Subcutaneous abdominal adipose tissue (tissue), 5 donors: Measurements from ENCODE around the gene KDM5D.

ENCODE experiments used
- H3K27ac ChIP-seq: one replicate; pipeline ENCODE4 v1.7.0; 2013; ENCODE audit warnings: low read depth, mild to moderate bottlenecking, inconsistent platforms, low read length, moderate library complexity
- H3K27me3 ChIP-seq, 5 donors: one replicate each; pipeline ENCODE4 v1.7.0; 2013; ENCODE audit warnings: low read length in 5 of 5, inconsistent platforms in 1 of 5; ENCODE audit not compliant: control insufficient read depth in 5 of 5, insufficient read depth in 4 of 5
- H3K36me3 ChIP-seq, 5 donors: one replicate each; pipeline ENCODE4 v1.7.0; 2013; ENCODE audit warnings: low read length in 5 of 5; ENCODE audit not compliant: control insufficient read depth in 5 of 5, insufficient read depth in 5 of 5
- H3K4me1 ChIP-seq, 5 donors: one replicate each; pipeline ENCODE4 v1.7.0; 2013; ENCODE audit warnings: low read length in 5 of 5, mild to moderate bottlenecking in 3 of 5, moderate library complexity in 1 of 5; ENCODE audit not compliant: control insufficient read depth in 5 of 5, insufficient read depth in 5 of 5
- H3K4me3 ChIP-seq, 5 donors: one replicate each; pipeline ENCODE4 v1.7.0; 2013; ENCODE audit warnings: low read length in 5 of 5, low read depth in 1 of 5
- H3K9ac ChIP-seq, 5 donors: one replicate each; pipeline ENCODE4 v1.7.0; 2013; ENCODE audit warnings: low read length in 5 of 5, mild to moderate bottlenecking in 4 of 5, moderate library complexity in 3 of 5
- H3K9me3 ChIP-seq, 5 donors: one replicate each; pipeline ENCODE4 v1.7.0; 2013; ENCODE audit warnings: low read length in 5 of 5; ENCODE audit not compliant: control insufficient read depth in 5 of 5
- donor health status: healthy.
- donor health status: healthy.
- donor health status: healthy.
- donor health status: healthy.
- donor health status: healthy.

KDM5D gene

GRCh38 chrY:19744381-19745378 lies at the start of gene KDM5D:
TSS of gene KDM5D (minus strand) at chrY:19744726. CDS start at chrY:19744534, 192 bp downstream.
- Histone ChIP-seq H3K9me3 (no peaks in the 10 kb centered on the region), H3K4me3 (no peak within 1 kb of the TSS), H3K27ac (no peak within 1 kb of the TSS), H3K27me3 (no peaks in the 10 kb centered on the region), H3K4me1 (no peaks in the 10 kb centered on the region), H3K9ac (no peak within 1 kb of the TSS), H3K36me3 (no peaks in the 10 kb centered on the region)

- Histone ChIP-seq H3K9me3 (no peaks in the 10 kb centered on the region), H3K27me3 (no peaks in the 10 kb centered on the region), H3K27ac (no peak overlapping the region), H3K9ac (no peak overlapping the region), H3K4me1 (no peaks in the 10 kb centered on the region), H3K36me3 (no peaks in the 10 kb centered on the region), H3K4me3 (no peak overlapping the region)
Measured at GRCh38 chrY:19768375-19768774, 23.8 kb upstream of the KDM5D start.

GRCh38 chrY:19743331-19743730 lies 1.2 kb downstream of the KDM5D start:
- Histone ChIP-seq H3K4me1 (no peaks in the 10 kb centered on the region), H3K4me3 (no peak overlapping the region), H3K9ac (no peak overlapping the region), H3K36me3 (no peaks in the 10 kb centered on the region), H3K27me3 (no peaks in the 10 kb centered on the region), H3K9me3 (no peaks in the 10 kb centered on the region), H3K27ac (no peak overlapping the region)

GRCh38 chrY:19742153-19742552 lies 2.4 kb downstream of the KDM5D start:
- H3K4me3 ChIP-seq: no peak overlapping the region
- H3K9me3 ChIP-seq: no peaks in the 10 kb centered on the region
- H3K27ac ChIP-seq: no peak overlapping the region
- no peak overlapping the region for H3K9ac ChIP-seq
- no peaks in the 10 kb centered on the region for H3K36me3 ChIP-seq
- no peaks in the 10 kb centered on the region for H3K27me3 ChIP-seq
- no peaks in the 10 kb centered on the region for H3K4me1 ChIP-seq

- H3K4me1 ChIP-seq: no peaks in the 10 kb centered on the region
- H3K27ac ChIP-seq: no peak overlapping the region
- H3K9me3 ChIP-seq: no peaks in the 10 kb centered on the region
- no peak overlapping the region for H3K4me3 ChIP-seq
- H3K9ac ChIP-seq: no peak overlapping the region
- no peaks in the 10 kb centered on the region for H3K27me3 ChIP-seq
- H3K36me3 ChIP-seq: no peaks in the 10 kb centered on the region
Measured at GRCh38 chrY:19734425-19734824, 10.1 kb downstream of the KDM5D start.

- no peak overlapping the region for H3K27ac ChIP-seq
- H3K4me1 ChIP-seq: no peaks in the 10 kb centered on the region
- H3K4me3 ChIP-seq: no peak overlapping the region
- no peaks in the 10 kb centered on the region for H3K36me3 ChIP-seq
- H3K27me3 ChIP-seq: no peaks in the 10 kb centered on the region
- no peaks in the 10 kb centered on the region for H3K9me3 ChIP-seq
- no peak overlapping the region for H3K9ac ChIP-seq
Measured at GRCh38 chrY:19717950-19718349, 26.6 kb downstream of the KDM5D start.

- H3K4me1 ChIP-seq: no peaks in the 10 kb centered on the region
- no peak overlapping the region for H3K27ac ChIP-seq
- no peak overlapping the region for H3K4me3 ChIP-seq
- no peak overlapping the region for H3K9ac ChIP-seq
- no peaks in the 10 kb centered on the region for H3K9me3 ChIP-seq
- H3K36me3 ChIP-seq: no peaks in the 10 kb centered on the region
- no peaks in the 10 kb centered on the region for H3K27me3 ChIP-seq
Measured at GRCh38 chrY:19717146-19717545, 27.4 kb downstream of the KDM5D start.

GRCh38 chrY:19715226-19715625 lies 29.3 kb downstream of the KDM5D start:
- Histone ChIP-seq H3K27ac (no peak overlapping the region), H3K9ac (no peak overlapping the region), H3K4me3 (no peak overlapping the region), H3K36me3 (no peaks in the 10 kb centered on the region), H3K9me3 (no peaks in the 10 kb centered on the region), H3K27me3 (no peaks in the 10 kb centered on the region), H3K4me1 (no peaks in the 10 kb centered on the region)

GRCh38 chrY:19713430-19713829 lies 31.1 kb downstream of the KDM5D start:
- no peak overlapping the region for H3K4me3 ChIP-seq
- H3K4me1 ChIP-seq: no peaks in the 10 kb centered on the region
- no peaks in the 10 kb centered on the region for H3K27me3 ChIP-seq
- no peak overlapping the region for H3K27ac ChIP-seq
- H3K9ac ChIP-seq: no peak overlapping the region
- no peaks in the 10 kb centered on the region for H3K9me3 ChIP-seq
- H3K36me3 ChIP-seq: no peaks in the 10 kb centered on the region

GRCh38 chrY:19706273-19706672 lies 38.3 kb downstream of the KDM5D start:
- Histone ChIP-seq H3K36me3 (no peaks in the 10 kb centered on the region), H3K4me3 (no peak overlapping the region), H3K9me3 (no peaks in the 10 kb centered on the region), H3K27ac (no peak overlapping the region), H3K4me1 (no peaks in the 10 kb centered on the region), H3K27me3 (no peaks in the 10 kb centered on the region), H3K9ac (no peak overlapping the region)
